ENCODE measurements around the gene UBL4A.
A peak's percentile ranks its signal among the peaks of the same experiment; 100 is the strongest.

Gene UBL4A

DNA sequence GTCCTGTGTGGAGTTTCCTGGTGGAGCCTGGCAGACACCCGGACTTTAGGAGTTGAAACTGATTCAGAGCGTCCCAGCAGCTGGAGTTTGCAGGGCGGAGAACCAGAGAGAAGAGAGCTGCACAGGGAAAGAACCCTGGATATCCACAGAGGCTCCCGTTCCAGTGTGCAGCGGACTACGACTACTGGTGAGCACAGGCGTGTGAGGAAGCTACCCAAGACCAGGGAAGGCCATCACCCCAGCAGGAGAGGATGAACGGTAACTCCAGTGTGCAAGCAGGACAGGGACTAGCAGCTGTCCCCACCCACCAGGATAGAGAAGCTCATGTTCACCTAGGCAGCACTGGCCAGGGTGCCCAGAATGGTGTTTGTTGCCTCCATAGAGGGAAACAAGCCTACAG, 9.6 kb downstream of the UBL4A start:
- Mint-ChIP-seq H3K4me1 (peaks cover 13% of the 10 kb centered on the region), H3K27me3 (ENCODE audit: low read depth, poor library complexity) (peaks cover 2% of the 10 kb centered on the region), H3K27ac (no peak overlapping the region), H3K4me3 (no peak overlapping the region), H3K36me3 (ENCODE audit: low read depth) (peaks cover 20% of the 10 kb centered on the region), H3K9me3 (peaks cover 70% of the 10 kb centered on the region)
- DNase-seq = no peak
- TF ChIP-seq, protein P1, sequence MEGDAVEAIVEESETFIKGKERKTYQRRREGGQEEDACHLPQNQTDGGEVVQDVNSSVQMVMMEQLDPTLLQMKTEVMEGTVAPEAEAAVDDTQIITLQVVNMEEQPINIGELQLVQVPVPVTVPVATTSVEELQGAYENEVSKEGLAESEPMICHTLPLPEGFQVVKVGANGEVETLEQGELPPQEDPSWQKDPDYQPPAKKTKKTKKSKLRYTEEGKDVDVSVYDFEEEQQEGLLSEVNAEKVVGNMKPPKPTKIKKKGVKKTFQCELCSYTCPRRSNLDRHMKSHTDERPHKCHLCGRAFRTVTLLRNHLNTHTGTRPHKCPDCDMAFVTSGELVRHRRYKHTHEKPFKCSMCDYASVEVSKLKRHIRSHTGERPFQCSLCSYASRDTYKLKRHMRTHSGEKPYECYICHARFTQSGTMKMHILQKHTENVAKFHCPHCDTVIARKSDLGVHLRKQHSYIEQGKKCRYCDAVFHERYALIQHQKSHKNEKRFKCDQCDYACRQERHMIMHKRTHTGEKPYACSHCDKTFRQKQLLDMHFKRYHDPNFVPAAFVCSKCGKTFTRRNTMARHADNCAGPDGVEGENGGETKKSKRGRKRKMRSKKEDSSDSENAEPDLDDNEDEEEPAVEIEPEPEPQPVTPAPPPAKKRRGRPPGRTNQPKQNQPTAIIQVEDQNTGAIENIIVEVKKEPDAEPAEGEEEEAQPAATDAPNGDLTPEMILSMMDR (IDR thresholded peaks at IDR 0.05) = no peak

DNA sequence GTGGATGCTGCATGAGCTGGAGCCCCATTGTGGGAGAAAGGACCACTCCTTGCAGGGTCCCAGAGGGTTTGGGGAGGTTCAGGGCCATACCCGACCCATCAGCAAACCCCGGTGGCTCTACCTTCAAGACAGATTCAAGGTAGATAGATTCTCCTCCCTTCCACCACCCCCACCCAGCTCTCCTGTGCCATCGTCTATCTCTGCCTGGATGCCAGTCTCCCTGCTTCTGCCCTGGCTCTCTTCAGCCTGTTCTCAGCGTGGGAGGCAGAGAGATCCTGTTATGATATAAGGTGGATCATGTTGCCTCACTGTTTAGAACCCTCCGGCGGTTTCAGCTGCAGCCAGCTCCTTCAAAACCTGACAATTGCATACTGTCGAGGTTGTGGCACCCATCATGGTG, 12.7 kb downstream of the UBL4A start:
- H3K9me3 Mint-ChIP-seq = peaks cover 59% of the 10 kb centered on the region
- TF ChIP-seq, protein P1 (IDR thresholded peaks at IDR 0.05) = no peak
- peaks cover 20% of the 10 kb centered on the region for H3K36me3 Mint-ChIP-seq (ENCODE audit: low read depth)
- H3K27ac Mint-ChIP-seq = peak overlapping the region; percentile 58
- peaks cover 11% of the 10 kb centered on the region for H3K4me1 Mint-ChIP-seq
- no peak overlapping the region for H3K4me3 Mint-ChIP-seq
- H3K27me3 Mint-ChIP-seq (ENCODE audit: low read depth, poor library complexity) = no peaks in the 10 kb centered on the region
- DNase-seq = no peak

DNA sequence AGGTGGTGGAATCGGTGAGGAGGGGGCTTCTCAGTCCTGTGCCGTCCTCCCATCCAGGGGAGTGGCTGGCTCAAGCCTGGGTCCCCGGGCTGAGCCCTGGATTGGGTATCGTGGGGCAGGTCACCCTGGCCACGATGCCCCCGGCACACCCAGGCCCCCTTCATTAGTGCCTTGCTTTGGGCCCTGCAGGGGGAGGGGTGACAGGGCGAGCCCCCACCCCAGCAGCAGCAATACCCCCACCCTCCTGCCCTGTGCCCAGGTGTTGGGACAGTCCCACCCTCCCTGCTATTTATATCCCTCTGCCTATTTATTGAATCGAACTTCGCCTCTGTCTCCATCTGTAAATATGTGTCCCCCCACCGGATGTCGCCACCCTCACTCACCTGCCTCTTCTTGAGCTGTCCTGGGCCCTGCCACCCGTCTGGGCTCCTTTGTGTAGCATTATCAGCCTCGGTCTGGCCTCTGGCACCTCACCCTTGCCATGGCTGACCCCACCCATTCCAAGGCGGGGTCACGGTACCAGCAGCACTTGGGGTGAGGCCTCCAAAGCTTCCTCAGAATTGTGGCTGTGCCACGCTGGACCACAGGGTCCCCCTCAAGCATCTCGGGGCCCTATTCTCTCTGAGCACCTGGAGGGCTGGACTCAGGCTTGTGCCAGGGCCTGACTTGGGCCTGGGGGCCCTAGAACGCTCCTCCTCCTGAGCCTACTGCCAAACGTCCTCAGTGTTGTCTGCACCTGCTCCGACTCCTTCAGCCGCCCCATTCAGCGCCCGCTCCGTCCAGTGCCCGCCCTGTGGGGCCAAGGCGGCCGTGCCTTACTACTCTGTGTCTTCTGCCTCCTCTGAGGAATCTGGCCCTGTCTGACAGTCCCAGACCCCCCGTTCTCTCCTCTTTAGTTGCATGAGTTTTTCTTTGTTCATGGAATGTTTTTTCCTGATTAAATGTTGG, 13.5 kb downstream of the UBL4A start:
- H3K4me3 Mint-ChIP-seq = no peak overlapping the region
- TF ChIP-seq, protein P1 (IDR thresholded peaks at IDR 0.05) = no peak
- peaks cover 20% of the 10 kb centered on the region for H3K36me3 Mint-ChIP-seq (ENCODE audit: low read depth)
- no peaks in the 10 kb centered on the region for H3K27me3 Mint-ChIP-seq (ENCODE audit: low read depth, poor library complexity)
- DNase-seq = no peak
- H3K4me1 Mint-ChIP-seq = peaks cover 11% of the 10 kb centered on the region
- H3K27ac Mint-ChIP-seq = peak overlapping the region; percentile 58
- peaks cover 54% of the 10 kb centered on the region for H3K9me3 Mint-ChIP-seq

DNA sequence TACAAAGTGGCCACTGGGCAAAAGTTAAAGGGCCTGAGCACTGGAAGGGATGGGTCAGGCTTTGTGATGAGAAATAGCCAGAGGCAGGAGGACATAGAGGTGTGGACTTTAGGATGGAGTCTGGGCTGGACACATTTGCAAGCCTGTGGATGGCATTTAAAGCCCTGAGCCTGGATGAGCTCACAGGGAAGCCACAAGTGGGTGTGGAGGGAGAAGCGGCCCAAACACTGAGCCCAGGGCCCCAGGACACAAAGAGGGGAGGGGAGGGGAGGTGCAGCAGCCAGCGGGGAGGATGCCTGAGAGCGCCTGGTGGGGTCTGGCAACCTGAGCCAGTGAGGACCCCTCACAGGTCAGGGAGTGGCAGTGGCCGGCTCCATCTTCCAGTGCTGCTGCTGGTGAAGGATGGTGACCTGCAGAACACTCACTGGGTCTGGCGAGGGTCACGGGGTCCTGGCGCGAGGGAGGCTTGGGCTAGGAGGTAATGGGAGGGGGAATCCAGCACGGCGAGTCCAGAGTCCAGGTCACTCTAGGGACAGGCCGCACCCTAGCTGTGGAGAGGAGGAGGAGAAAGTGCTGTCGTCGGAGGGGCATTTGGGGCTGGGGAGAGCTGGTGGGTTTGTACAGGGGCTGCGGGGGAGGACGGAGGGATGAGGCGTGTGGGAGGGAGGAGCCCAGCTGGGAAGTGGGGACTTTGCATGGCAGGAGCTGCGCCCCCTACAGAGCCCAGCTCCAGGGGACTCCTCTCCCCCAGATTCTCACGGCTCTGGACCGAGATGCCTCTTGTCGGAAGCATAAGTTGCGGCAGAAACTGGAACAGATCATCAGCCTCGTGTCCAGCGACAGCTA, 14.4 kb downstream of the UBL4A start:
- no peak overlapping the region for H3K27ac Mint-ChIP-seq
- TF ChIP-seq, protein P1 (IDR thresholded peaks at IDR 0.05) = no peak
- H3K27me3 Mint-ChIP-seq (ENCODE audit: low read depth, poor library complexity) = no peaks in the 10 kb centered on the region
- peaks cover 20% of the 10 kb centered on the region for H3K36me3 Mint-ChIP-seq (ENCODE audit: low read depth)
- peaks cover 7% of the 10 kb centered on the region for H3K4me1 Mint-ChIP-seq
- DNase-seq = no peak
- H3K9me3 Mint-ChIP-seq = peaks cover 45% of the 10 kb centered on the region
- no peak overlapping the region for H3K4me3 Mint-ChIP-seq

DNA sequence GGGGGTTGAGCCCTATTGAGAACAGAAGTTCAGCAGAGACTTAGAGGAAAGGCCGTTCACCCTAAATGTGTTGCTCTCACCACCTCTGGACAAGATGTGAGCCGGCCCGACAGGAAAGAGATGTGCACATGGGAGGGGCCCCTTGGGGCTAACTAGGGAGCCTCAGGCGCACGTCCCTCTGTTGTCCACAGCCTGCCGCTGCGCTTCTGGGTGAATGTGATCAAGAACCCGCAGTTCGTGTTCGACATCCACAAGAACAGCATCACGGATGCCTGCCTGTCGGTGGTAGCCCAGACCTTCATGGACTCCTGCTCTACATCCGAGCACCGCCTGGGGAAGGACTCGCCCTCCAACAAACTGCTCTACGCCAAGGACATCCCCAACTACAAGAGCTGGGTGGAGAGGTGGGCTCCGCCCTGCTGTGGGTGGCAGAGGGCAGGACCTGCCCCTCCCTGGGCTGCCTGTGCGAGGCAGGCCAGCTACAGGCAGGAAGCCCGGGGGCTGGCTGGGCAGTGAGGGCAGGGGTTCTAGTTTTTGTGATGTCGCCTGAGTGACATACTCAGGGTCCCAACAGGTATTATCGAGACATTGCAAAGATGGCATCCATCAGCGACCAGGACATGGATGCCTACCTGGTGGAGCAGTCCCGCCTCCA, 15.4 kb downstream of the UBL4A start:
- Mint-ChIP-seq H3K9me3 (peaks cover 37% of the 10 kb centered on the region), H3K4me1 (no peaks in the 10 kb centered on the region)
- TF ChIP-seq, protein P1 (IDR thresholded peaks at IDR 0.05) = no peak

More for the DNA sequence above, 15.4 kb downstream of the UBL4A start:
- DNase-seq = no peak
- H3K4me3 Mint-ChIP-seq = no peak overlapping the region
- peaks cover 20% of the 10 kb centered on the region for H3K36me3 Mint-ChIP-seq (ENCODE audit: low read depth)
- no peak overlapping the region for H3K27ac Mint-ChIP-seq
- H3K27me3 Mint-ChIP-seq (ENCODE audit: low read depth, poor library complexity) = no peaks in the 10 kb centered on the region
